Measurements from ENCODE around the gene TNIK. TPM values are rescaled to one million over a fixed set of nuclear protein-coding genes. Genes with fewer than 3 reads are reported as not detected.

The TNIK gene
- total and polyA plus RNA-seq, 2 experiments from 2014 or later = 14.6 to 34.3 TPM

- ATAC-seq (peak; percentile 69), DNase-seq (ENCODE audit: low spot score) (peak; percentile 47)
- H3K4me2 ChIP-seq = peak overlapping the region; percentile 30
- peaks cover 75% of the 10 kb centered on the region for H3K4me1 Mint-ChIP-seq
- 0 out of 2 replicates have a peak, but pooled peaks cover 5% of the 10 kb centered on the region for H4K20me1 ChIP-seq (replicated peaks; ENCODE audit: insufficient read depth)
- 0 out of 2 replicates have a peak, but pooled peaks cover 2% of the 10 kb centered on the region for H3K9me2 ChIP-seq (ENCODE audit: insufficient read depth)
- no peaks in the 10 kb centered on the region for H3K9me3 Mint-ChIP-seq
- no peak for TF ChIP-seq ZNF114 (CRISPR knock-in tag; IDR thresholded peaks at IDR 0.05)
- TF ChIP-seq ZNF462 (CRISPR knock-in tag; IDR thresholded peaks at IDR 0.05) = no peak
- TF ChIP-seq EZH2 (IDR thresholded peaks at IDR 0.05; ENCODE audit: low read depth, unreplicated experiment) = no peak
- no peak for TF ChIP-seq CREB1 (CRISPR knock-in tag; IDR thresholded peaks at IDR 0.05; ENCODE audit: low read depth)
- TF ChIP-seq CTCF (conservative IDR thresholded peaks at IDR 0.05; ENCODE audit: low read depth in 2 of 2) = no peak
- no peak for TF ChIP-seq REST (IDR thresholded peaks at IDR 0.05; ENCODE audit: unreplicated experiment)
- no peak for TF ChIP-seq ETS1 (IDR thresholded peaks at IDR 0.05)
- TF ChIP-seq POLR2AphosphoS5 (IDR thresholded peaks at IDR 0.05; ENCODE audit: low read depth) = no peak
- TF ChIP-seq EZH2phosphoT487 (IDR thresholded peaks at IDR 0.05; ENCODE audit: unreplicated experiment) = no peak
- TF ChIP-seq ZNF331 (CRISPR knock-in tag; IDR thresholded peaks at IDR 0.05; ENCODE audit: low read depth) = no peak
- no peak for TF ChIP-seq STAT1 (IDR thresholded peaks at IDR 0.05; ENCODE audit: unreplicated experiment)
- no peak for TF ChIP-seq NANOG (IDR thresholded peaks at IDR 0.05; ENCODE audit: borderline replicate concordance)
- peak overlapping the region; percentile 53 for H3K27ac Mint-ChIP-seq
- H3K27me3 Mint-ChIP-seq (ENCODE audit: insufficient read depth, low read depth, poor library complexity) = peaks cover 4% of the 10 kb centered on the region
- H3K36me3 ChIP-seq (ENCODE audit: insufficient read depth) = no peaks in the 10 kb centered on the region
- no peaks in the 10 kb centered on the region; the same call in 2 of the 3 replicates for H3K36me3 Mint-ChIP-seq (ENCODE audit: low read depth)
- 0 out of 2 replicates have a peak, but pooled peaks cover 3% of the 10 kb centered on the region for H3F3A ChIP-seq (replicated peaks; ENCODE audit: low read depth)
- H3K79me2 ChIP-seq (replicated peaks; ENCODE audit: insufficient read depth) = peaks cover 76% of the 10 kb centered on the region
- H3K27ac ChIP-seq (ENCODE audit: low read depth) = peak overlapping the region; percentile 1; the same call in 1 of the 2 replicates
- H3K4me3 Mint-ChIP-seq = no peak overlapping the region
- H2AFZ ChIP-seq = no peak overlapping the region
- no peak overlapping the region for H3K4me3 ChIP-seq
- H3K27me3 ChIP-seq (ENCODE audit: insufficient read depth) = no peaks in the 10 kb centered on the region
- H3K4me1 ChIP-seq (ENCODE audit: insufficient read depth) = peaks cover 46% of the 10 kb centered on the region
These were observed 75.1 kb downstream of the TNIK start for GRCh38 chr3:171385086-171385485.
